T follicular helper cell (primary cell): ENCODE measurements around the gene DUSP5.

Experiments used
- DNase-seq: peaks from one replicate; pipeline ENCODE4 v3.0.0-alpha.2; 2020; ENCODE audit warnings: low read depth

DUSP5 gene

GRCh38 chr10:110481919-110482318 lies 15.8 kb upstream of the DUSP5 start:
- no peak for DNase-seq

DNA sequence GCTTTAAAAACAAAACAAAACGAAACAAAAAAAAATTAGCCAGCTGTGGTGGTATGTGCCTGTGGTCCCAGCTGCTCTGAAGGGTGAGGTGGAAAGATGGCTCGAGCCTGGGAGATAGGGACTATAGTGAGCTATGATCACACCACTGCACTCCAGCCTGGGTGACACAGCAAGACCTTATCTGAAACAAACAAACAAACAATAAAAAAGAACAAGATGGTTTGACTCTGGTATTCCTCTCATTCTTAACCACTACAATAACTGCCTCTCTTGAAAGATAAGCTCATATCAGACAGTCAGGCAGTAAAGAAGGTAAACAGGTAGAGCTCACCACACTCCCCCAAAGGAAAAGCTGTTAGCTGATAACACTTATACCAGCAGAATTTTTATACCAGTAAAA lies 14.1 kb upstream of the DUSP5 start:
- DNase-seq: no peak

- no peak for DNase-seq
Measured at GRCh38 chr10:110485541-110485940, 12.2 kb upstream of the DUSP5 start.

DNA sequence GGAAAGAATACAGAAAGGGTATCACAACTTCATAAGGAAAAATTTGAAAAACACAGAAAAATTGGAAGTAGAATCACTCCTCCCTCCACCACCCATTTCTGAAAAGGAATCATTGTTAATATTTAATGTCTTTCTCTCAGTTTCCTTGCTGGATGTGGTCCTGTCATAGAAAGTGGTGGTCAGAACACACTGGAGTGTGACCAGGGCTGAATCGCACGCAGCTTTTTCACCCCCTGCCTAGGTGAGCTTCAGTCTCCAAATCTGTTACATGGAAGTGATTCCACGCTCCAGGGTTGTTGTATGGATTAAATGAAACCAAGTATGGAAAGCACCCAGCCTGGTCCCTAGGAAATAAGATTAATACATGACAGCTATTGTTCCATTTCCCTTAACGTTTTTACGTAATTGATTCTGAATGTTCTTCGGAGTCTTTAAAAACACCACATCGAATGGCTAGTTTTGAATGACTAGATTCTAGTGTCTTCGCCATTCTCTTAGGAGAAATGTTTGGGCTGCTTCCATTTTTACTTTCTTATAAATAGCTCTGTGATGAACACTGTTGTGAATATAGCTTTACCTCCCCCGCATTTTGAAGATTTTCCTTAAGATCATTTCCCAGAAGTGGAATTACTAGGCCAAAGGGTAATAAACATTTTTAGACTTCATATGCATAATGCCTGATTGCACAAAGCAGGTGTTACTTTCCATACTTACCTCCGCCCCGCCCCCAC lies 10.9 kb upstream of the DUSP5 start:
- DNase-seq: no peak

DNA sequence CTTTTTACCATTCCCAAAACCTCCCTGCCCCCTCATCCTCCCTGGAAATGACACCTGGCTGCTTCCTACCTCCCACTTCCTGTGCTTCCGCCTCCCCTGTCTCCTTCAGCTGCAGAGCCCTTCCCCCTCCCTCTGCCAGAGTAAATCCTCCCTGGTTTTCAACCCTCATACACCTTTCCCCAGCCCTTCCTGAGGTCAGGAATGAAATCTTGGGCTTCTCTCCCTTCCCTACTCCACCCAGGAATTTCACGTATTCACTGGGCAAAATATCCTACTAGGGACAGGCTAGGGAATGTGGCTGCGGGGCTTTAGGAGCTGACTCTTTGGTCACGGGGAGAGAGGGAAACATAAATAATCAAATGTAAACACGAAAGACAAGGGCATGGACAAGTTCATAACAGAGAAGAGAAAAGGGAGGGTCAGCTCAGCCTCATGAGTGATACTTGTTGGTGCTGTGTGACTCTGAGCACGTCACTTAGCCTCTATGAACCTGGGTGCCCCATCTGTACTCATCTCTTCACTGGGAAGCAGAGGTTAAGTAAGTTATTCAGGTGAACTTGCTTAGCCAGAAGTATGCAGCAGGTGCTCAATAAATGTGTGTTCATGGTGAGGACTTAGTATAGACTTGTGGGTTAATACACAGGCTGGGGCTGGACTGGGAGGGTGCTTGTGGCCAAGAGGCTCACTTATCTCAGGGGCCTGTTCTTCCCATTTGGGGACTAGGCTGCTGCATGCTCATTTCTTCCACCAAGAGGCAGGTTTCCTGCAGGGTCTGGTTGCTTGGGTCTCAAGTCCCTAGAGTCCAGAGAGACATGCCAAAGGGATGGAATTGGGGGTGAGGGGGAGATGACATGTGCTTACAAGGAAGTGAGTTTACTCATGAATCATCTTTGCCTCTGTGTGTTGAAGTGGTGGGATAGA lies 10.0 kb upstream of the DUSP5 start:
- DNase-seq: no peak

DNA sequence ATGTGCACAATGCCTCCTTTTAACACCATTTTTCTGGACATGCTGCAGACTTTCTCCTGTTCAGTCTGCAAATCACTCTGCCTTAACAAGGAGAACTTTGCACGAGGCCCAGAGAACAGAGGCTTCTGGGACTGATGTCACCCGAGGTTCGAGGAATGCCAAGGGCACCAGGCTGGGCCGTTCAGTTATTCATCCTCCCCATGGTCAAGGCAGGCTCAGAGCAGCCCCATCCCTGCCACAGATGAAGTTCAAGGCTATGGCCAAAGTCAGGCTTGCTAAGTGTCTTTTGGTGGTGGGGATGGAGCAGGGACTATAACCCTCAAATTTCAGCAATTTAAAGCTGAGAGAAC lies 9.4 kb upstream of the DUSP5 start:
- DNase-seq: no peak

DNA sequence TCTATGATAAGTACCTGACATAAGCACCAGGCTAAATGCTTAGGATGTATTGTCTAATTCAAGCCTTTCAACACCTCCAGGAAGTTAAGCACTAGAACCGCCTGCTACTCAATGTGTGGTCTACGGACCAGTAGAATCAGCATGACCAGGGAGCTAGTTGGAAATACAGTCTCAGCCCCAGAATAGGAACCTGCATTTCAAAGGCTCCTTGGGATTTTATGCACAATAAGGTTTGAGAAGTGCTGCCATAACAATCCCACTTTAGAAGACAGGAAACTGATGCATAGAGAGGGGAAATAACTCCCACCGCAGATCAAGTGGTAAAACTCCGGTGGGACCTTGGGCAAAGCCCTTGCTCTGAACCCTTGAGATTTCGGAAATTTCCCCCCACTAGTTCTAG lies 8.8 kb upstream of the DUSP5 start:
- DNase-seq: no peak

- DNase-seq: no peak
Measured at GRCh38 chr10:110490640-110491039, 7.1 kb upstream of the DUSP5 start.

- no peak for DNase-seq
Measured at GRCh38 chr10:110491346-110491745, 6.4 kb upstream of the DUSP5 start.

DNA sequence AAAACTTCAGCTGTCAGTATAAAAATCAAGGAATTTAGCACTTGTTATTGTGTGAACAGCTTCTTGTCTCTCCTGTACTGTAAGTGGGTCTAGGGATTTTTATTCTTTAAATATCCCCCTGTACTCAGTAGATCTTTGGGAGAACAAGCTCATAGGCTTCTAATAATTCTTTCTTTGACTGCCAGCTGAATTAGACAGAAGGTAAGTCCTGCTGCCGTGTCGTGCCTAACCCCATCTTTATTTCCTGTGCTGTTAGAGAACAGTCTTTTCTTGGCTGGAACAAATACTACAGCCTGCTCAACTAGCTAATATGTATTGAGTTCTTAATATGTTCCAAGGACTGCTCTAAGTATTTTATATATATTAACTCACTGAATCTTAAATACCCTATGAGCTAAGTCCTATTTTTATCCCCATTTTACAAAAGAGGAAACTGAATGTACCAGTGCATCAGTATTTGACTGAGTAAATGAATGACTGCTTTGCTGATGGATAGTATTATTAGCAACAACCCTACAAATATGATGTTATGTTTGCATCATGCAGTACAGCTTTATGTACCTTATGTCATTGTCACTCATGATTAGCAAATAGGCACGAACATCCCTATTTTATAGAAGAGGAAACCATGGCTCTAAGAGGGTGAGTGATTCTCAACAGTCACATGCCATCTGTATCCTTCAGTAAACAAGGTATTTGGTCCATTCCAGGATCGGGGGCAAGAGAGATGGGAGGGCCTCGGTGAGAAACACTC lies 5.5 kb upstream of the DUSP5 start:
- DNase-seq: no peak

GRCh38 chr10:110493832-110494426 lies 3.8 kb upstream of the DUSP5 start:
- DNase-seq: no peak

DNA sequence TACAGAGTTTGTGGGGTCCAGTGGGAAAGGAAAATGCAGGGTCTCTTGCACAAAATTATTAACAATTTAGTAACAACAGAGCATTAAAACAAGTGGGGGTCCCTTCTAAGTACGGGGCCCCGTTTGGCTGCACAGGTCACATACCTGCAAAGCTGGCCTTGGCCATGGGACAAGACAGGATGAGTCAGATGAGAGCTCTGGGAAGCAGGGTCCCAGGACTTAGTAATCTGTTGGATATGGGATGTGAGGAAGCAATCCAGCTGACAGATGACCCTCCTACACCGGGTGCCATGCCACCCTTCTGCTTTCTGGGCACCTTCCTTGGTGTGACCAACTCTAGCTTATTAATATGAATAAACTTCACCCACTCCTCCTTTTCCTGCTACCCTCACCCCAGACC lies 3.2 kb upstream of the DUSP5 start:
- DNase-seq: no peak

GRCh38 chr10:110495731-110496552 lies 1.8 kb upstream of the DUSP5 start:
- peak; percentile 45 for DNase-seq

- no peak for DNase-seq
Measured at GRCh38 chr10:110496553-110497437, 912 bp upstream of the DUSP5 start.

GRCh38 chr10:110498087-110498981 lies 627 bp downstream of the DUSP5 start:
- DNase-seq: peak; percentile 43

GRCh38 chr10:110498982-110499795 lies 1.5 kb downstream of the DUSP5 start:
- DNase-seq: peak; percentile 22

- DNase-seq: no peak
Measured at GRCh38 chr10:110499796-110500514, 2.2 kb downstream of the DUSP5 start.

- no peak for DNase-seq
Measured at GRCh38 chr10:110500515-110500905, 2.8 kb downstream of the DUSP5 start.
